ENCODE results near the gene ATIC.

ATIC gene

GRCh38 chr2:215376103-215376780 lies 64.4 kb downstream of the ATIC start:
- no peak overlapping the region for H3K4me2 ChIP-seq (ENCODE audit: low read depth, low read length, poor library complexity, severe bottlenecking)
- no peaks in the 10 kb centered on the region for H4K20me1 ChIP-seq (ENCODE audit: insufficient read depth, low read length, poor library complexity, severe bottlenecking)
- H3K36me3 ChIP-seq (ENCODE audit: insufficient read depth, low read length) = no peaks in the 10 kb centered on the region
- TF ChIP-seq EZH2phosphoT487 (IDR thresholded peaks at IDR 0.05; ENCODE audit: borderline replicate concordance) = no peak
- TF ChIP-seq CTCF (conservative IDR thresholded peaks at IDR 0.05; ENCODE audit: low read length) = no peak
- H3K27me3 ChIP-seq (ENCODE audit: insufficient read depth, low read length, poor library complexity, severe bottlenecking) = no peaks in the 10 kb centered on the region
- H3K4me1 ChIP-seq (ENCODE audit: insufficient read depth, low read length, poor library complexity, severe bottlenecking) = no peaks in the 10 kb centered on the region
- no peaks in the 10 kb centered on the region for H3K9me2 ChIP-seq (replicated peaks; ENCODE audit: low read depth, low read length)
- H2AFZ ChIP-seq (ENCODE audit: low read length) = no peak overlapping the region
- H3K79me2 ChIP-seq (ENCODE audit: insufficient read depth, low read length) = no peaks in the 10 kb centered on the region
- no peaks in the 10 kb centered on the region for H3F3A ChIP-seq (ENCODE audit: low read depth)
- no peaks in the 10 kb centered on the region for H3K9me3 ChIP-seq (ENCODE audit: insufficient read depth, low read depth, low read length)
- no peak overlapping the region for H3K4me3 ChIP-seq (ENCODE audit: low read length, poor library complexity, severe bottlenecking)
- no peak overlapping the region for H3K9ac ChIP-seq (ENCODE audit: low read depth, low read length, poor library complexity, severe bottlenecking)

- Histone ChIP-seq H2AFZ (ENCODE audit: low read length) (no peak overlapping the region), H3K4me1 (ENCODE audit: insufficient read depth, low read length, poor library complexity, severe bottlenecking) (no peaks in the 10 kb centered on the region), H3F3A (ENCODE audit: low read depth) (no peaks in the 10 kb centered on the region), H3K79me2 (ENCODE audit: insufficient read depth, low read length) (no peaks in the 10 kb centered on the region), H3K9me3 (ENCODE audit: insufficient read depth, low read depth, low read length) (no peaks in the 10 kb centered on the region), H3K27me3 (ENCODE audit: insufficient read depth, low read length, poor library complexity, severe bottlenecking) (no peaks in the 10 kb centered on the region), H3K9me2 (replicated peaks; ENCODE audit: low read depth, low read length) (no peaks in the 10 kb centered on the region), H3K4me3 (ENCODE audit: low read length, poor library complexity, severe bottlenecking) (no peak overlapping the region), H3K9ac (ENCODE audit: low read depth, low read length, poor library complexity, severe bottlenecking) (no peak overlapping the region), H4K20me1 (ENCODE audit: insufficient read depth, low read length, poor library complexity, severe bottlenecking) (no peaks in the 10 kb centered on the region), H3K4me2 (ENCODE audit: low read depth, low read length, poor library complexity, severe bottlenecking) (no peak overlapping the region), H3K36me3 (ENCODE audit: insufficient read depth, low read length) (no peaks in the 10 kb centered on the region)
- TF ChIP-seq EZH2phosphoT487 (IDR thresholded peaks at IDR 0.05; ENCODE audit: borderline replicate concordance) (no peak), CTCF (conservative IDR thresholded peaks at IDR 0.05; ENCODE audit: low read length) (no peak)
Observed at GRCh38 chr2:215377283-215377682, 65.4 kb downstream of the ATIC start.

DNA sequence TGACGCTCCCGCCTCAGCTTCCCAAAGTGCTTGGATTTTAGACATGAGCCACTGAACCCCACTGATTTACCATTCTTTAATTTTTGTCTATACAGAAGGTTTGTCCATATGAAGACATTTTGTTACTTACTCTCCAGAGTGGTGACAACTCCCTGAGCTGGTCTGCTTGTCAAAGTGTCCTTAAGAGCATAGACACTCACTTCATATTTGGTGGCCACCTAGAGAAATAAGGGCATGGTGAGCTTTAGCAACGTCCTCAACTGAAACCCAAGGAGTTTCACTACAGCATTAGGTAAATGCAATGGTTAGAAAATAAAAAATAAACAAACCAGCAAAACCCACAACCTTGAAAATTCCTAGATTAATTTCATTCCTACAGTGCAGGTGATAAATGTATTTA lies 66.2 kb downstream of the ATIC start:
- Histone ChIP-seq H3K9me3 (ENCODE audit: insufficient read depth, low read depth, low read length) (no peaks in the 10 kb centered on the region), H3K79me2 (ENCODE audit: insufficient read depth, low read length) (no peaks in the 10 kb centered on the region), H3K27me3 (ENCODE audit: insufficient read depth, low read length, poor library complexity, severe bottlenecking) (no peaks in the 10 kb centered on the region), H3K9me2 (replicated peaks; ENCODE audit: low read depth, low read length) (no peaks in the 10 kb centered on the region), H3F3A (ENCODE audit: low read depth) (no peaks in the 10 kb centered on the region), H3K36me3 (ENCODE audit: insufficient read depth, low read length) (no peaks in the 10 kb centered on the region), H3K4me2 (ENCODE audit: low read depth, low read length, poor library complexity, severe bottlenecking) (no peak overlapping the region), H3K9ac (ENCODE audit: low read depth, low read length, poor library complexity, severe bottlenecking) (no peak overlapping the region), H2AFZ (ENCODE audit: low read length) (no peak overlapping the region), H3K4me3 (ENCODE audit: low read length, poor library complexity, severe bottlenecking) (no peak overlapping the region), H3K4me1 (ENCODE audit: insufficient read depth, low read length, poor library complexity, severe bottlenecking) (no peaks in the 10 kb centered on the region), H4K20me1 (ENCODE audit: insufficient read depth, low read length, poor library complexity, severe bottlenecking) (no peaks in the 10 kb centered on the region)
- TF ChIP-seq EZH2phosphoT487 (IDR thresholded peaks at IDR 0.05; ENCODE audit: borderline replicate concordance) (no peak), CTCF (conservative IDR thresholded peaks at IDR 0.05; ENCODE audit: low read length) (no peak)
